Smooth muscle cell of the umbilical artery (primary cell): ENCODE results near the gene DISP2. TPM values are rescaled to one million over a fixed set of nuclear protein-coding genes. Genes with fewer than 3 reads are reported as not detected.

Experiments
- total RNA-seq: library from RNA; depleted of rRNA; stranded (reverse); fragments of >200 nt; gene quantifications from 2 replicates; pipeline ENCODE4 v1.2.3, GENCODE V29; 2014

DISP2 gene
- total RNA-seq = 0.09 and 0.30 TPM in 2 replicates

GRCh38 chr15:40357723-40358470 lies at the start of gene DISP2:
Gene DISP2, plus strand, starts transcription at chr15:40358219. Its CDS starts 103 bp downstream, at chr15:40358322.

GRCh38 chr15:40323239-40323952 lies 34.6 kb upstream of the DISP2 start, which contains the start of gene INAFM2:
Gene INAFM2, plus strand, starts transcription at chr15:40323692. Its CDS starts 364 bp downstream, at chr15:40324056.

GRCh38 chr15:40340740-40341400 lies 17.1 kb upstream of the DISP2 start, which contains the start of gene CCDC9B:
Gene CCDC9B, minus strand, starts transcription at chr15:40340939. Its CDS starts 120 bp downstream, at chr15:40340819.

GRCh38 chr15:40382580-40383456 lies 24.8 kb downstream of the DISP2 start, which contains the start of gene KNSTRN:
Gene KNSTRN, plus strand, starts transcription at chr15:40382721. Its CDS starts 115 bp downstream, at chr15:40382836.

GRCh38 chr15:40405501-40406381 lies 47.7 kb downstream of the DISP2 start, which contains the start of gene IVD:
Gene IVD, plus strand, starts transcription at chr15:40405795. Its CDS starts 33 bp downstream, at chr15:40405828.

Other genes starting within 250 kb of the DISP2 start
- 0.14 and 1.8 TPM in 2 replicates for gene BMF, start 249.3 kb upstream of the DISP2 start, total RNA-seq
- gene BUB1B, start 197.2 kb upstream of the DISP2 start, total RNA-seq = 3.6 and 19.2 TPM in 2 replicates
- 0.28 TPM in 1 of 2 replicates, not detected in the other for gene PAK6, start 119.2 kb upstream of the DISP2 start, total RNA-seq
- not detected in 2 replicates for gene ANKRD63, start 75.2 kb upstream of the DISP2 start, total RNA-seq
- gene PLCB2, start 50.3 kb upstream of the DISP2 start, total RNA-seq = 0.28 TPM in 1 of 2 replicates, not detected in the other
- gene INAFM2, start 34.5 kb upstream of the DISP2 start, total RNA-seq = 23.4 and 24.6 TPM in 2 replicates
- 37.7 and 94.3 TPM in 2 replicates for gene CCDC9B, start 17.3 kb upstream of the DISP2 start, total RNA-seq
- gene PHGR1, start 7.2 kb upstream of the DISP2 start, total RNA-seq = not detected in 2 replicates
- gene KNSTRN, start 24.5 kb downstream of the DISP2 start, total RNA-seq = 16.0 and 67.1 TPM in 2 replicates
- 48.0 and 51.4 TPM in 2 replicates for gene IVD, start 47.6 kb downstream of the DISP2 start, total RNA-seq
- gene BAHD1, start 82.7 kb downstream of the DISP2 start, total RNA-seq = 4.5 and 8.0 TPM in 2 replicates
- 13.4 and 19.0 TPM in 2 replicates for gene CHST14, start 112.8 kb downstream of the DISP2 start, total RNA-seq
- 17.0 and 21.1 TPM in 2 replicates for gene CCDC32, start 206.8 kb downstream of the DISP2 start, total RNA-seq
- 11.3 and 11.9 TPM in 2 replicates for gene RPUSD2, start 211.1 kb downstream of the DISP2 start, total RNA-seq
- 1.2 and 14.2 TPM in 2 replicates for gene KNL1, start 236.0 kb downstream of the DISP2 start, total RNA-seq